ENCODE measurements around the gene WWC2. TPM values are rescaled to one million over a fixed set of nuclear protein-coding genes. Genes with fewer than 3 reads are reported as not detected.
A peak's percentile ranks its signal among the peaks of the same experiment; 100 is the strongest.

The WWC2 gene
- total RNA-seq, 1 experiment from 2014 or later, result 39.1 TPM

DNA sequence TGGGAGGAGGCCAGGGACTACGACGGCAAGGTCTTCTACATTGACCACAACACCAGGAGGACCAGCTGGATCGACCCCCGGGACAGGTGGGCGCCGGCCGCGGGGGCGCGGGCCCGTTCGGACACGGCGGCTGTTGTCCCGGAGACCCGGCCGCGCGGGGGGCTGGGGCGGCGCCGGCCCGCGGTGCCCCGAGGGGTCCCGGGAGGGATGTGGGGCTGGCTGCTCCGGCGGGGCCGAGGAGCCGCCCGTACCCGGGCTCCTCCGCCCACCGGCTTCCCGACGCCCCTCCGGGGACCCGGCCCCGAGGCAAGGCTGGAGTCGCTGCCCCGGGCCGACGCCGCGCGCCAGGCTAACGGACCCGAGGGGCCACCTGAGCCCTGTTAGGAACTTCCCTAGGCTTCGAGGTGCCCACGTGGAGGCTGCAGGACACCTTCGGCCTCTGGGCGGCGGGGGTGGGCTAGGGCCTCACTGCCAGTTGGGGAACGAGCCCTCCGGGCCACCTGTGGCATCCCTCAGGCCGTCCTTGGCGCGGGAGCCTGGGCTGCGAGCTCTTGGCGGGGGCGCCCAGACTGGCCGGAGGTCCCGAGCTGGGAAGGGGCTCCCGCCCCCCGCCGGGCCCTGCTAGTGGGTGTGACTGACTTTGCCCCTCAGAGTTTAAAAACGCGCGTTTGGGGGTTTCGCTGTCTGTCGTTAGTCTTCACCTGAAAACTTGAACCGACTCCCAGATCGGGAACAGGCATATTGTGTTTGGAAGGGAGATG lies 660 bp downstream of the WWC2 start:
- peaks cover 12 to 22% of the 10 kb centered on the region in 2 experiments for H3K4me1 ChIP-seq (ENCODE audit: control insufficient read depth in 1 of 2, insufficient read depth in 2 of 2, low read length in 2 of 2)
- ATAC-seq, result peak; percentile 26
- ChIA-PET RAD21 (ENCODE audit: low non-redundant PET in 1 of 2, low total read pairs in 2 of 2, uncharacterized antibody in 2 of 2, unreplicated experiment in 2 of 2) (interaction anchor here in 1 of 2 experiments (1.3 kb wide), 1 partner anchor 151 kb away, joined by 4 read pairs; no protein-coding TSS in a partner anchor), CTCF (interaction anchor here (0.5 to 1.6 kb wide), 2 partner anchors 26 to 379 kb away, joined by 3 to 5 read pairs; no protein-coding TSS in a partner anchor), POLR2A (no interaction called here)
- no peaks in the 10 kb centered on the region for H3K36me3 ChIP-seq (ENCODE audit: control insufficient read depth in 1 of 2, insufficient read depth in 2 of 2, low read length in 2 of 2)
- H4K20me1 ChIP-seq (ENCODE audit: insufficient read depth), result peaks cover 6% of the 10 kb centered on the region; the same call in 1 of the 2 replicates
- peak overlapping the region; percentile 76 to 79 for H3K4me3 ChIP-seq (replicated peaks in 1 of 2; ENCODE audit: low read depth in 1 of 2, low read length in 2 of 2)
- H3K9me3 ChIP-seq (ENCODE audit: control insufficient read depth in 1 of 2, insufficient read depth in 1 of 2, low read depth in 1 of 2, low read length in 2 of 2), result no peaks in the 10 kb centered on the region
- peaks cover 52% of the 10 kb centered on the region for H3K79me2 ChIP-seq (ENCODE audit: insufficient read depth, low read length)
- peak overlapping the region; percentile 85 for H3K9ac ChIP-seq (ENCODE audit: low read length)
- no peaks in the 10 kb centered on the region for H3K9me2 ChIP-seq (ENCODE audit: insufficient read depth)
- H3K27me3 ChIP-seq (ENCODE audit: insufficient read depth, low read length), result no peaks in the 10 kb centered on the region
- no TSS peak for BruUV-seq (replicated peaks)
- intact Hi-C loops (cut with micrococcal nuclease), result no loop called here
- TF ChIP-seq, protein P1, sequence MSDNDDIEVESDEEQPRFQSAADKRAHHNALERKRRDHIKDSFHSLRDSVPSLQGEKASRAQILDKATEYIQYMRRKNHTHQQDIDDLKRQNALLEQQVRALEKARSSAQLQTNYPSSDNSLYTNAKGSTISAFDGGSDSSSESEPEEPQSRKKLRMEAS (IDR thresholded peaks at IDR 0.05), result peak; percentile 85
- TF ChIP-seq CEBPB (IDR thresholded peaks at IDR 0.05; ENCODE audit: low read depth) (no peak), POLR2AphosphoS5 (IDR thresholded peaks at IDR 0.05; ENCODE audit: low read depth, low read length) (peak; percentile 37; the same call in 1 of the 2 replicates), ZFX (IDR thresholded peaks at IDR 0.05) (peak; percentile 88), YY1 (IDR thresholded peaks at IDR 0.05; ENCODE audit: extremely low read depth, insufficient replicate concordance, low read depth, low read length) (no peak), RAD21 (IDR thresholded peaks at IDR 0.05; ENCODE audit: low read depth) (no peak), JUND (IDR thresholded peaks at IDR 0.05) (no peak), EZH2phosphoT487 (IDR thresholded peaks at IDR 0.05; ENCODE audit: borderline replicate concordance) (no peak), ELF1 (IDR thresholded peaks at IDR 0.05; ENCODE audit: borderline replicate concordance, low read depth) (no peak)
- H3K4me2 ChIP-seq (ENCODE audit: low read length), result peak overlapping the region; percentile 92
- H3K27ac ChIP-seq (ENCODE audit: low read depth, low read length), result peak overlapping the region; percentile 93
- H2AFZ ChIP-seq (ENCODE audit: low read depth, low read length, poor library complexity, severe bottlenecking), result no peak overlapping the region
- DNase-seq (ENCODE audit: low read depth, low spot score), result no peak

GRCh38 chr4:183100298-183100599 lies 1.2 kb downstream of the WWC2 start:
- DNase-seq (ENCODE audit: low read depth, low spot score) (no peak), ATAC-seq (no peak)
- Histone ChIP-seq H3K36me3 (ENCODE audit: control insufficient read depth in 1 of 2, insufficient read depth in 2 of 2, low read length in 2 of 2) (no peaks in the 10 kb centered on the region), H3K4me1 (ENCODE audit: control insufficient read depth in 1 of 2, insufficient read depth in 2 of 2, low read length in 2 of 2) (peaks cover 12 to 23% of the 10 kb centered on the region in 2 experiments), H3K9me2 (ENCODE audit: insufficient read depth) (no peaks in the 10 kb centered on the region), H3K4me3 (replicated peaks in 1 of 2; ENCODE audit: low read depth in 1 of 2, low read length in 2 of 2) (peak overlapping the region; percentile 76 to 79), H3K4me2 (ENCODE audit: low read length) (peak overlapping the region; percentile 92), H3K9me3 (ENCODE audit: control insufficient read depth in 1 of 2, insufficient read depth in 1 of 2, low read depth in 1 of 2, low read length in 2 of 2) (no peaks in the 10 kb centered on the region), H3K79me2 (ENCODE audit: insufficient read depth, low read length) (peaks cover 57% of the 10 kb centered on the region), H3K27ac (ENCODE audit: low read depth, low read length) (peak overlapping the region; percentile 93; the same call in 1 of the 2 replicates), H3K9ac (ENCODE audit: low read length) (peak overlapping the region; percentile 85), H3K27me3 (ENCODE audit: insufficient read depth, low read length) (no peaks in the 10 kb centered on the region), H2AFZ (ENCODE audit: low read depth, low read length, poor library complexity, severe bottlenecking) (no peak overlapping the region), H4K20me1 (ENCODE audit: insufficient read depth) (peaks cover 6% of the 10 kb centered on the region; the same call in 1 of the 2 replicates)
- no TSS peak for BruUV-seq (replicated peaks)
- intact Hi-C loops (cut with micrococcal nuclease), result no loop called here
- CTCF ChIA-PET, result interaction anchor here (0.5 kb wide), 1 partner anchor 378 kb away, joined by 3 read pairs; no protein-coding TSS in a partner anchor
- RAD21 ChIA-PET (ENCODE audit: low non-redundant PET in 1 of 2, low total read pairs in 2 of 2, uncharacterized antibody in 2 of 2, unreplicated experiment in 2 of 2), result no interaction called here
- POLR2A ChIA-PET, result interaction anchor here (0.6 kb wide), 1 partner anchor 125 kb away, joined by 3 read pairs; no protein-coding TSS in a partner anchor
- TF ChIP-seq EZH2phosphoT487 (IDR thresholded peaks at IDR 0.05; ENCODE audit: borderline replicate concordance) (no peak), CBX3 (IDR thresholded peaks at IDR 0.05; ENCODE audit: low read depth) (no peak), SRF (IDR thresholded peaks at IDR 0.05; ENCODE audit: low read depth) (no peak), TCF7L2 (IDR thresholded peaks at IDR 0.05; ENCODE audit: borderline replicate concordance, extremely low read depth, insufficient read depth, insufficient read length) (no peak), CEBPB (IDR thresholded peaks at IDR 0.05; ENCODE audit: low read depth) (no peak), JUND (IDR thresholded peaks at IDR 0.05) (no peak), EZH2 (IDR thresholded peaks at IDR 0.05) (no peak), RAD21 (IDR thresholded peaks at IDR 0.05; ENCODE audit: low read depth) (no peak), ELF1 (IDR thresholded peaks at IDR 0.05; ENCODE audit: borderline replicate concordance, low read depth) (no peak)
- TF ChIP-seq, protein P2, sequence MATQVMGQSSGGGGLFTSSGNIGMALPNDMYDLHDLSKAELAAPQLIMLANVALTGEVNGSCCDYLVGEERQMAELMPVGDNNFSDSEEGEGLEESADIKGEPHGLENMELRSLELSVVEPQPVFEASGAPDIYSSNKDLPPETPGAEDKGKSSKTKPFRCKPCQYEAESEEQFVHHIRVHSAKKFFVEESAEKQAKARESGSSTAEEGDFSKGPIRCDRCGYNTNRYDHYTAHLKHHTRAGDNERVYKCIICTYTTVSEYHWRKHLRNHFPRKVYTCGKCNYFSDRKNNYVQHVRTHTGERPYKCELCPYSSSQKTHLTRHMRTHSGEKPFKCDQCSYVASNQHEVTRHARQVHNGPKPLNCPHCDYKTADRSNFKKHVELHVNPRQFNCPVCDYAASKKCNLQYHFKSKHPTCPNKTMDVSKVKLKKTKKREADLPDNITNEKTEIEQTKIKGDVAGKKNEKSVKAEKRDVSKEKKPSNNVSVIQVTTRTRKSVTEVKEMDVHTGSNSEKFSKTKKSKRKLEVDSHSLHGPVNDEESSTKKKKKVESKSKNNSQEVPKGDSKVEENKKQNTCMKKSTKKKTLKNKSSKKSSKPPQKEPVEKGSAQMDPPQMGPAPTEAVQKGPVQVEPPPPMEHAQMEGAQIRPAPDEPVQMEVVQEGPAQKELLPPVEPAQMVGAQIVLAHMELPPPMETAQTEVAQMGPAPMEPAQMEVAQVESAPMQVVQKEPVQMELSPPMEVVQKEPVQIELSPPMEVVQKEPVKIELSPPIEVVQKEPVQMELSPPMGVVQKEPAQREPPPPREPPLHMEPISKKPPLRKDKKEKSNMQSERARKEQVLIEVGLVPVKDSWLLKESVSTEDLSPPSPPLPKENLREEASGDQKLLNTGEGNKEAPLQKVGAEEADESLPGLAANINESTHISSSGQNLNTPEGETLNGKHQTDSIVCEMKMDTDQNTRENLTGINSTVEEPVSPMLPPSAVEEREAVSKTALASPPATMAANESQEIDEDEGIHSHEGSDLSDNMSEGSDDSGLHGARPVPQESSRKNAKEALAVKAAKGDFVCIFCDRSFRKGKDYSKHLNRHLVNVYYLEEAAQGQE (IDR thresholded peaks at IDR 0.05; ENCODE audit: low read depth), result no peak
- TF ChIP-seq, protein P3, sequence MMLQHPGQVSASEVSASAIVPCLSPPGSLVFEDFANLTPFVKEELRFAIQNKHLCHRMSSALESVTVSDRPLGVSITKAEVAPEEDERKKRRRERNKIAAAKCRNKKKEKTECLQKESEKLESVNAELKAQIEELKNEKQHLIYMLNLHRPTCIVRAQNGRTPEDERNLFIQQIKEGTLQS (IDR thresholded peaks at IDR 0.05), result no peak
